SK-N-SH treated with all-trans-retinoic acid at 6 μM for 48 hours (cell line): ENCODE measurements around the gene DAB1.

Experiments used
- ATAC-seq: fragments of 200-7000 bp; cut with Tn5 transposase; 3 replicates; pipeline ENCODE4 v1.9.1; 2020; ENCODE audit warnings: mild to moderate bottlenecking, moderate library complexity
- ARNTL ChIP-seq: fragments of 450-650 bp; formaldehyde crosslinking; IDR thresholded peaks from 2 replicates; pipeline ENCODE4 v1.5.0; 2020; ENCODE audit warnings: low read depth, mild to moderate bottlenecking, moderate library complexity, borderline replicate concordance
- ESRRG ChIP-seq: fragments of 250-450 bp; sonication (Bioruptor Pico); IDR thresholded peaks from 2 replicates; pipeline ENCODE4 v1.6.1; 2021; ENCODE audit warnings: mild to moderate bottlenecking
- ISL1 ChIP-seq: fragments of 250-450 bp; sonication (Bioruptor Pico); IDR thresholded peaks from 2 replicates; pipeline ENCODE4 v2.1.2; 2022; ENCODE audit warnings: mild to moderate bottlenecking, moderate library complexity
- OSR1 ChIP-seq: fragments of 250-450 bp; sonication (Bioruptor Pico); IDR thresholded peaks from 2 replicates; pipeline ENCODE4 v1.8.0; 2022; ENCODE audit warnings: moderate library complexity, mild to moderate bottlenecking, inconsistent platforms
- PPARA ChIP-seq: fragments of 250-450 bp; sonication (Bioruptor Pico); IDR thresholded peaks from 2 replicates; pipeline ENCODE4 v1.5.0; 2020; ENCODE audit warnings: mild to moderate bottlenecking, borderline replicate concordance
- SNAI2 ChIP-seq: fragments of 250-450 bp; sonication (Bioruptor Pico); IDR thresholded peaks from 2 replicates; pipeline ENCODE4 v1.5.0; 2020; ENCODE audit warnings: mild to moderate bottlenecking, moderate library complexity
- TCF4 ChIP-seq: fragments of 250-450 bp; sonication (Bioruptor Pico); IDR thresholded peaks from 2 replicates; pipeline ENCODE4 v1.8.0; 2021; ENCODE audit warnings: mild to moderate bottlenecking, moderate library complexity, borderline replicate concordance
- TOX ChIP-seq: fragments of 250-450 bp; sonication (Bioruptor Pico); IDR thresholded peaks from 2 replicates; pipeline ENCODE4 v1.8.0; 2021; ENCODE audit warnings: mild to moderate bottlenecking, moderate library complexity, borderline replicate concordance
- ZC3H10 ChIP-seq: fragments of 250-450 bp; sonication (Bioruptor Pico); IDR thresholded peaks from 2 replicates; pipeline ENCODE4 v1.5.1; 2021; ENCODE audit warnings: mild to moderate bottlenecking, moderate library complexity
- ZFP3 ChIP-seq: fragments of 250-450 bp; sonication (Bioruptor Pico); IDR thresholded peaks from 2 replicates; pipeline ENCODE4 v1.5.0; 2020; ENCODE audit warnings: mild to moderate bottlenecking, moderate library complexity
- ZFP30 ChIP-seq: fragments of 450-650 bp; formaldehyde crosslinking; IDR thresholded peaks from 2 replicates; pipeline ENCODE4 v1.5.0; 2022; ENCODE audit warnings: mild to moderate bottlenecking, moderate library complexity
- ZNF565 ChIP-seq: fragments of 450-650 bp; formaldehyde crosslinking; conservative IDR thresholded peaks from 2 replicates; pipeline ENCODE4 v1.5.0; 2020; ENCODE audit warnings: low read depth, mild to moderate bottlenecking, moderate library complexity
- ZNF70 ChIP-seq: fragments of 450-650 bp; formaldehyde crosslinking; IDR thresholded peaks from 2 replicates; pipeline ENCODE4 v1.5.0; 2020; ENCODE audit warnings: mild to moderate bottlenecking, moderate library complexity
- ZNF8 ChIP-seq: fragments of 450-650 bp; formaldehyde crosslinking; IDR thresholded peaks from 2 replicates; pipeline ENCODE4 v1.5.0; 2020; ENCODE audit warnings: mild to moderate bottlenecking, moderate library complexity
- TF ChIP-seq, protein P1 (sequence below): fragments of 250-450 bp; sonication (Bioruptor Pico); IDR thresholded peaks from 2 replicates; pipeline ENCODE4 v1.8.0; 2020; ENCODE audit warnings: mild to moderate bottlenecking, moderate library complexity, borderline replicate concordance
- TF ChIP-seq, protein P2 (sequence below): fragments of 250-450 bp; sonication (Bioruptor Pico); IDR thresholded peaks from 2 replicates; pipeline ENCODE4 v1.5.1; 2021; ENCODE audit warnings: mild to moderate bottlenecking, moderate library complexity
- TF ChIP-seq, protein P3 (sequence below): fragments of 250-450 bp; sonication (Bioruptor Pico); IDR thresholded peaks from 2 replicates; pipeline ENCODE4 v1.8.0; 2021; ENCODE audit warnings: low read depth, mild to moderate bottlenecking, moderate library complexity, borderline replicate concordance
- TF ChIP-seq, protein P4 (sequence below): fragments of 250-450 bp; sonication (Bioruptor Pico); IDR thresholded peaks from 2 replicates; pipeline ENCODE4 v1.5.0; 2020; ENCODE audit warnings: mild to moderate bottlenecking, moderate library complexity
- TF ChIP-seq, protein P5 (sequence below): fragments of 250-450 bp; sonication (Bioruptor Pico); IDR thresholded peaks from 2 replicates; pipeline ENCODE4 v1.5.1; 2020; ENCODE audit warnings: low read depth, mild to moderate bottlenecking, moderate library complexity

Gene DAB1

DNA sequence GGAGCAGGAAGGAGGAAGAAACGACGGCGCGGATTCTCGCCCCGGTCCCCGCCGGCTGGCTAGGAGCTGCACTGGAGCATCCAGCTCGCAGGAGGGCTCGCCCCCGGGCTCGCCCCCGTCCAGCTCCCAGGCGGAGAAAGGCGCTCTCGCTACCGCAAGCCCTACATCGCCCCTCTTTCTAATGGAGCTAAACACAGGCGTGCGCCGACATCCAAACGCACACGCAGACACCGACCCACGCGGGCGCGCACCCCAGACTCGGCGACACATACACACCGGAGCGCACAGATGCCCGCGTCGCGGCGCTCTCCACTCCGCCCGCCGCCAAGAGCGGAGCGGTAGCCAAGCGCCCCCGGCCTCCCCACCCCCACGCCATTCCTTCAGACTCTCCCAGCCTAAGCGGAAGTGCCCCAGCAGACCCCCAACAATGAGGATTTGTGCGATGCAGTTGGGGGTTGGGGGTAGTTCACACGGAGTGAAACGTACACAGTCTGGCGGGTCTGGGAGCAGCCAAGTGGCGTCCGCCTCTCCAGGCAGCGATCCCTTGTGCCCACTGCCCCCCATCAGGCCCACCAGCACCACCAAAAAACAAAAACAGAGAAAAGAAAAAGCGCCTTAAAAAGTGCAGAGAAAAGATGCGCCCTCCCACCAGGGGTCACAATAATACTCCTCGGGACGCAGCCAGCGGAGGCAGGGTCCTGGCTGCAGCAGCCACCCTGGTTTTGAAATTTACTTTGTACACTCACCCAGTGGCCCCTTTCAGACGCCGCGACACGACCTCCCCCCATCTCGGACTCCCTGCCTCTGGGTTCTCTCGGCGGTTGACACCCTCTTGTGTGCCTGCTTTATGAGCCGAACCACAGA, 1.4 kb downstream of the DAB1 start:
- ATAC-seq = peak; percentile 72
- TF ChIP-seq, protein P1, sequence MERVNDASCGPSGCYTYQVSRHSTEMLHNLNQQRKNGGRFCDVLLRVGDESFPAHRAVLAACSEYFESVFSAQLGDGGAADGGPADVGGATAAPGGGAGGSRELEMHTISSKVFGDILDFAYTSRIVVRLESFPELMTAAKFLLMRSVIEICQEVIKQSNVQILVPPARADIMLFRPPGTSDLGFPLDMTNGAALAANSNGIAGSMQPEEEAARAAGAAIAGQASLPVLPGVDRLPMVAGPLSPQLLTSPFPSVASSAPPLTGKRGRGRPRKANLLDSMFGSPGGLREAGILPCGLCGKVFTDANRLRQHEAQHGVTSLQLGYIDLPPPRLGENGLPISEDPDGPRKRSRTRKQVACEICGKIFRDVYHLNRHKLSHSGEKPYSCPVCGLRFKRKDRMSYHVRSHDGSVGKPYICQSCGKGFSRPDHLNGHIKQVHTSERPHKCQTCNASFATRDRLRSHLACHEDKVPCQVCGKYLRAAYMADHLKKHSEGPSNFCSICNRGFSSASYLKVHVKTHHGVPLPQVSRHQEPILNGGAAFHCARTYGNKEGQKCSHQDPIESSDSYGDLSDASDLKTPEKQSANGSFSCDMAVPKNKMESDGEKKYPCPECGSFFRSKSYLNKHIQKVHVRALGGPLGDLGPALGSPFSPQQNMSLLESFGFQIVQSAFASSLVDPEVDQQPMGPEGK (CRISPR knock-in tag) = no peak
- TF ChIP-seq ISL1 = no peak
- TF ChIP-seq ZFP3 (CRISPR knock-in tag) = peak; percentile 96
- TF ChIP-seq ZNF70 (CRISPR knock-in tag) = no peak

DNA sequence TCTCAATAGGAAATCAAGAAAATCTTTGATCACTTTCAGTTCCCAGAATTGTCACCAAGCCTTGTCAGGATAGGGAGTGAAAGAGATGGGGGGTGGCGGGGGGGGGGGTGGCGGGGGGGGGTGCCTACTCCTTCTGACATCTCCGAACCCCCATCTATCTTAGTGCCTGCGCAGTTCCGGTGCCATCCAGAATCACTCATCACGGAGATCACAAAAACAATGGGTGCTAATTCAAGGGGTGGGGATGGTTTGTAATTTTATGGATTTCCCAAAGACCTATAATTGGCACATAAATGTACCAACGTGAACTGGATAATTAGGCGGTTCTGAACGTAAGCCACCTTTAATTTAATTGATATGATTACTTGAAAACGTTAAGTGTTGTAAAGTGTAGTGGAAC, 2.1 kb downstream of the DAB1 start:
- TF ChIP-seq ZNF565 (CRISPR knock-in tag) (no peak), TOX (CRISPR knock-in tag) (no peak), SNAI2 (CRISPR knock-in tag) (no peak), ZFP30 (CRISPR knock-in tag) (no peak), ZC3H10 (no peak), ZNF70 (CRISPR knock-in tag) (no peak), TCF4 (no peak), ESRRG (CRISPR knock-in tag) (no peak), PPARA (CRISPR knock-in tag) (no peak), ARNTL (CRISPR knock-in tag) (no peak), ZNF8 (CRISPR knock-in tag) (no peak), OSR1 (CRISPR knock-in tag) (no peak)
- TF ChIP-seq, protein P2, sequence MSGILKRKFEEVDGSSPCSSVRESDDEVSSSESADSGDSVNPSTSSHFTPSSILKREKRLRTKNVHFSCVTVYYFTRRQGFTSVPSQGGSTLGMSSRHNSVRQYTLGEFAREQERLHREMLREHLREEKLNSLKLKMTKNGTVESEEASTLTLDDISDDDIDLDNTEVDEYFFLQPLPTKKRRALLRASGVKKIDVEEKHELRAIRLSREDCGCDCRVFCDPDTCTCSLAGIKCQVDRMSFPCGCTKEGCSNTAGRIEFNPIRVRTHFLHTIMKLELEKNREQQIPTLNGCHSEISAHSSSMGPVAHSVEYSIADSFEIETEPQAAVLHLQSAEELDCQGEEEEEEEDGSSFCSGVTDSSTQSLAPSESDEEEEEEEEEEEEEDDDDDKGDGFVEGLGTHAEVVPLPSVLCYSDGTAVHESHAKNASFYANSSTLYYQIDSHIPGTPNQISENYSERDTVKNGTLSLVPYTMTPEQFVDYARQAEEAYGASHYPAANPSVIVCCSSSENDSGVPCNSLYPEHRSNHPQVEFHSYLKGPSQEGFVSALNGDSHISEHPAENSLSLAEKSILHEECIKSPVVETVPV (CRISPR knock-in tag) = no peak
- TF ChIP-seq, protein P1 (CRISPR knock-in tag) = no peak
- TF ChIP-seq, protein P3, sequence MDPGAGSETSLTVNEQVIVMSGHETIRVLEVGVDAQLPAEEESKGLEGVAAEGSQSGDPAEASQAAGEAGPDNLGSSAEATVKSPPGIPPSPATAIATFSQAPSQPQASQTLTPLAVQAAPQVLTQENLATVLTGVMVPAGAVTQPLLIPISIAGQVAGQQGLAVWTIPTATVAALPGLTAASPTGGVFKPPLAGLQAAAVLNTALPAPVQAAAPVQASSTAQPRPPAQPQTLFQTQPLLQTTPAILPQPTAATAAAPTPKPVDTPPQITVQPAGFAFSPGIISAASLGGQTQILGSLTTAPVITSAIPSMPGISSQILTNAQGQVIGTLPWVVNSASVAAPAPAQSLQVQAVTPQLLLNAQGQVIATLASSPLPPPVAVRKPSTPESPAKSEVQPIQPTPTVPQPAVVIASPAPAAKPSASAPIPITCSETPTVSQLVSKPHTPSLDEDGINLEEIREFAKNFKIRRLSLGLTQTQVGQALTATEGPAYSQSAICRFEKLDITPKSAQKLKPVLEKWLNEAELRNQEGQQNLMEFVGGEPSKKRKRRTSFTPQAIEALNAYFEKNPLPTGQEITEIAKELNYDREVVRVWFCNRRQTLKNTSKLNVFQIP (CRISPR knock-in tag) = no peak
- TF ChIP-seq, protein P4, sequence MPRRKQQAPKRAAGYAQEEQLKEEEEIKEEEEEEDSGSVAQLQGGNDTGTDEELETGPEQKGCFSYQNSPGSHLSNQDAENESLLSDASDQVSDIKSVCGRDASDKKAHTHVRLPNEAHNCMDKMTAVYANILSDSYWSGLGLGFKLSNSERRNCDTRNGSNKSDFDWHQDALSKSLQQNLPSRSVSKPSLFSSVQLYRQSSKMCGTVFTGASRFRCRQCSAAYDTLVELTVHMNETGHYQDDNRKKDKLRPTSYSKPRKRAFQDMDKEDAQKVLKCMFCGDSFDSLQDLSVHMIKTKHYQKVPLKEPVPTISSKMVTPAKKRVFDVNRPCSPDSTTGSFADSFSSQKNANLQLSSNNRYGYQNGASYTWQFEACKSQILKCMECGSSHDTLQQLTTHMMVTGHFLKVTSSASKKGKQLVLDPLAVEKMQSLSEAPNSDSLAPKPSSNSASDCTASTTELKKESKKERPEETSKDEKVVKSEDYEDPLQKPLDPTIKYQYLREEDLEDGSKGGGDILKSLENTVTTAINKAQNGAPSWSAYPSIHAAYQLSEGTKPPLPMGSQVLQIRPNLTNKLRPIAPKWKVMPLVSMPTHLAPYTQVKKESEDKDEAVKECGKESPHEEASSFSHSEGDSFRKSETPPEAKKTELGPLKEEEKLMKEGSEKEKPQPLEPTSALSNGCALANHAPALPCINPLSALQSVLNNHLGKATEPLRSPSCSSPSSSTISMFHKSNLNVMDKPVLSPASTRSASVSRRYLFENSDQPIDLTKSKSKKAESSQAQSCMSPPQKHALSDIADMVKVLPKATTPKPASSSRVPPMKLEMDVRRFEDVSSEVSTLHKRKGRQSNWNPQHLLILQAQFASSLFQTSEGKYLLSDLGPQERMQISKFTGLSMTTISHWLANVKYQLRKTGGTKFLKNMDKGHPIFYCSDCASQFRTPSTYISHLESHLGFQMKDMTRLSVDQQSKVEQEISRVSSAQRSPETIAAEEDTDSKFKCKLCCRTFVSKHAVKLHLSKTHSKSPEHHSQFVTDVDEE (CRISPR knock-in tag) = no peak
- TF ChIP-seq, protein P5, sequence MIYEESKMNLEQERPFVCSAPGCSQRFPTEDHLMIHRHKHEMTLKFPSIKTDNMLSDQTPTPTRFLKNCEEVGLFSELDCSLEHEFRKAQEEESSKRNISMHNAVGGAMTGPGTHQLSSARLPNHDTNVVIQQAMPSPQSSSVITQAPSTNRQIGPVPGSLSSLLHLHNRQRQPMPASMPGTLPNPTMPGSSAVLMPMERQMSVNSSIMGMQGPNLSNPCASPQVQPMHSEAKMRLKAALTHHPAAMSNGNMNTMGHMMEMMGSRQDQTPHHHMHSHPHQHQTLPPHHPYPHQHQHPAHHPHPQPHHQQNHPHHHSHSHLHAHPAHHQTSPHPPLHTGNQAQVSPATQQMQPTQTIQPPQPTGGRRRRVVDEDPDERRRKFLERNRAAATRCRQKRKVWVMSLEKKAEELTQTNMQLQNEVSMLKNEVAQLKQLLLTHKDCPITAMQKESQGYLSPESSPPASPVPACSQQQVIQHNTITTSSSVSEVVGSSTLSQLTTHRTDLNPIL (CRISPR knock-in tag) = no peak
- no peak for ATAC-seq
